K562 treated with DMSO at 1 percent for 12 hours (cell line): ENCODE results near the gene SPCS2. TPM values are rescaled to one million over a fixed set of nuclear protein-coding genes. Genes with fewer than 3 reads are reported as not detected.

Source experiments
- total RNA-seq: library from RNA; unstranded; fragments of 300-600 nt; gene quantifications from 2 replicates; pipeline ENCODE4 v1.2.3, GENCODE V29; 2022; ENCODE audit not compliant: insufficient read depth

The SPCS2 gene
- 43.3 and 60.9 TPM in 2 replicates for total RNA-seq

DNA sequence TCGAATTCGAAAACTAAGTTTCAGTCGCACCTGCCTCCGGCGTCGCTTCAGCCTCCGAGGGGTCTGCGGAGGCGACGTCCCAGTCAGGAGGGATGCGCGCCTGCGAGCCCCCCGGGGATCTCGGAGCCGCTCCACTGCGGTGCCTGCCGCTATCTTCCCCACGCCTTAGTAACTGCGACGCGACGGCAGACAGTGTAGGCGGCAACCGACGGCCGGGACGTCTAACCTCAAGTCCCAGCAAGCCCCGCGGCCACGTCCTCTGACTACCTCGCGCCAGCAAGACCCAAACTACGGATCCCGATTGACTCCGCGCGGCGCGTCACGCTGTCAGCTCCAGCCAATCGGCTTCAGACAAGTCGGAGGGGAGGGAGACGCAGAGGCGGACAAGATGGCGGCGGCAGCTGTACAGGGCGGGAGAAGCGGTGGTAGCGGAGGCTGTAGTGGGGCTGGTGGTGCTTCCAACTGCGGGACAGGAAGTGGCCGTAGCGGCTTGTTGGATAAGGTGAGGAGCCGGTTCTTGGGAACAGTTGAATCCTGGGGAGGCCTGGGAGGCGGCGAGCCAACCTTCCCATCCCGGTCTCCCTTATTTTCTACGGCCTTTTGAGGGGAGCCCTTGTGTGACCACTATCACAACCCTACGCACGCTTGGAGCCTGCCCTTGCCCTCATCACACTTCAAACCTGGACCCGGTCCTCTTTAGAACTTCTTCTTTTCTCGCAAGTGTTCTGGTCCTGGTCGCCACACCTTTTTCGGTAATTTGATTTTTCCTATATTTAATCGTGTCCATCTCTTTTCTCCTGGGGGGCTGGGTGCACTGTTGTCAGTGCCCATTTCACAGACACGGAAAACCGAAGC, at the start of gene SPCS2, which contains the start of gene XRRA1:
SPCS2 (plus strand) TSS at position 369 of the 855 bp plus-strand sequence; CDS start at position 389, 20 bp downstream.
XRRA1 (minus strand) TSS at position 194 of the 855 bp plus-strand sequence. CDS start 8,213 bp downstream, outside the sequence.

DNA sequence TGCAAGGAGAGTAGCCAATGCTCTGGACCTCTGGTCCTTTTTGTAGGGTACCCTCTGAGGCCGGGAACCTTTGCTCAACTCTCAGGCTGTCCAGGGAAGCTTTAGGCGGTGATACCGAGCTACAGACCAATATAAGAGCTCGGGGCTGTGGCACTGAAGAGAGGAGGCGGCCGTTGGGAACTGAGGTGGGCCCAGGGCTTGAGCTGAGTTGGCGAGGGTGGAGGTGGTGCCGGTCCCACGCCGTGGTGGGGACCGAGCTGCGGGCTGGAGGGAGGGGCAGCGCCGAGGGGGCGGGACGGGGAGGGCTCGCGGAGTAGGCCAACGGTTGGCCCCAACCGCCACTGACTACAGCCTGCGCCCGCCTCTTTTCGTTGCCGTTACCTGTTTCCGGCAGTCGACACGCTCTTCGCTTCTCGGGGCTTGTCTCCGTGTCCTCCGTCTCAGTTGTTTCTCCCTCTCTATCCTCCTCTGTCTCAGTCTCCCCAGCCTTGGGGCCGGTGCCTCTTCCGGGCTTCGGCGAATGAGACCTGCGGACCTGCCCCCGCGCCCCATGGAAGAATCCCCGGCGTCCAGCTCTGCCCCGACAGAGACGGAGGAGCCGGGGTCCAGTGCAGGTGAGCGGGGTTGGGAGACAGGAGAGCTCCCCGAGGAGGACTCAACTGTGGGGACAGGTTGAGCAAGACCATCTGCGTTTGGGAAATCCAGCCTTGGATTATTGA, 39.6 kb downstream of the SPCS2 start, which contains the start of gene NEU3:
NEU3 (plus strand) TSS at position 393 of the 719 bp plus-strand sequence; CDS start at position 521, 128 bp downstream.

Other genes with a start within 250 kb of the SPCS2 start
- gene CHRDL2, start 217.8 kb upstream of the SPCS2 start, total RNA-seq, result not detected in 2 replicates
- gene RNF169, start 200.4 kb upstream of the SPCS2 start, total RNA-seq, result 1.1 and 7.4 TPM in 2 replicates
- gene XRRA1, start 175 bp upstream of the SPCS2 start, total RNA-seq, result 13.6 and 27.2 TPM in 2 replicates
- 4.7 and 13.5 TPM in 2 replicates for gene NEU3, start 39.7 kb downstream of the SPCS2 start, total RNA-seq
- 0.17 TPM in 1 of 2 replicates, not detected in the other for gene OR2AT4, start 147.6 kb downstream of the SPCS2 start, total RNA-seq
- 2.6 and 16.8 TPM in 2 replicates for gene SLCO2B1, start 201.8 kb downstream of the SPCS2 start, total RNA-seq